SK-N-MC (cell line): Measurements from ENCODE around the gene ABLIM1.

Experiments used
- EZH2 ChIP-seq: fragments of 200-600 bp; sonication (generic); IDR thresholded peaks from one replicate; pipeline ENCODE4 v1.6.1; 2017; ENCODE audit warnings: antibody characterized with exemption
- POLR2AphosphoS5 ChIP-seq: IDR thresholded peaks from 2 replicates; pipeline ENCODE4 v1.6.1; 2012; ENCODE audit warnings: mild to moderate bottlenecking, low read depth, low read length, borderline replicate concordance

DNA sequence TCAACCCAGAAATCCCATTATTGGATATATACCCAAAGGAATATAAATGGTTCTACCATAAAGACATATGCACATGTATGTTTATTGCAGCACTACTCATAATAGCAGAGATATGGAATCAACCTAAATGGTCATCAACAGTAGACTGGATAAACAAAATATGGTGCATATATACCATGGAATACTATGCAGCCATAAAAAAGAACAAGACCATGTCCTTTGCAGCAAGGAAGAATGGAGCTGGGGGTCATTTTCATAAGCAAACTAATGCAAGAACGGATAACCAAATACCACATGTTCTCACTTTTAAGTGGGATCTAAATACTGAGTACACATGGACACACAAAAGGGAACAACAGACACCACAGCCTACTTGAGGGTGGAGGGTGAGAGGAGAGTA lies 251.6 kb downstream of the ABLIM1 start:
- no peak for TF ChIP-seq EZH2
- no peak for TF ChIP-seq POLR2AphosphoS5
